GM12878 (cell line): ENCODE measurements around the gene TIRAP. TPM values are rescaled to one million over a fixed set of nuclear protein-coding genes. Genes with fewer than 3 reads are reported as not detected.

ENCODE experiments used
- ATAC-seq: fragments of 200-7000 bp; cut with Tn5 transposase; 3 replicates; pipeline ENCODE4 v1.9.1; 2020; ENCODE audit warnings: mild to moderate bottlenecking, moderate library complexity
- BruUV-seq: library from RNA; stranded (reverse); fragments of 400-500 nt; replicated peaks from 2 replicates; lab custom pipeline; 2021; lab: Mats Ljungman, UMichigan
- CTCF ChIA-PET: fragments of 300-600 bp; sonication (Branson Sonifier 250); formaldehyde crosslinking; extraction: SDS; loops from one replicate; lab custom pipeline; 2021; ENCODE audit warnings: inconsistent platforms; lab: Yijun Ruan, JAX
- POLR2A ChIA-PET: fragments of 350-600 bp; formaldehyde crosslinking; extraction: SDS; loops from one replicate; lab custom pipeline; 2021; ENCODE audit warnings: inconsistent platforms; lab: Charles Lee
- RAD21 ChIA-PET: fragments of 300-600 bp; sonication (Branson Sonifier 250); formaldehyde crosslinking; loops from one replicate; lab custom pipeline; 2023; ENCODE audit warnings: antibody characterized with exemption; ENCODE audit not compliant: unreplicated experiment; lab: Charles Lee
- SMC1A ChIA-PET: fragments of 300-600 bp; sonication (Branson Sonifier 250); formaldehyde crosslinking; loops from one replicate; lab custom pipeline; 2023; ENCODE audit not compliant: unreplicated experiment, uncharacterized antibody; lab: Charles Lee
- DNase-seq: peaks from one replicate; pipeline ENCODE4 v3.0.0-alpha.2; 2011; ENCODE audit warnings: low read depth, low spot score
- FAIRE-seq: peaks from 3 replicates; lab custom pipeline; 2011; peaks lifted over from hg19 to GRCh38; lab: Jason Lieb, UNC
- H2AFZ ChIP-seq: 2 replicates; pipeline ENCODE4 v1.6.0; 2011; ENCODE audit warnings: low read depth, low read length, control low read depth; ENCODE audit not compliant: control insufficient read depth
- H3K27ac ChIP-seq: 2 replicates; pipeline ENCODE4 v1.5.1; 2011; ENCODE audit warnings: control low read depth; ENCODE audit not compliant: control insufficient read depth, insufficient read depth
- H3K27me3 ChIP-seq, 2 experiments: replicated peaks in 1 of 2; 2 replicates each; pipeline versions ENCODE4 v1.6.0 to v1.6.1; 2011; ENCODE audit warnings: low read length in 1 of 2; ENCODE audit not compliant: control insufficient read depth in 2 of 2, insufficient read depth in 2 of 2
- H3K36me3 ChIP-seq, 2 experiments: 2 replicates each; pipeline ENCODE4 v1.5.1; 2011; ENCODE audit warnings: low read length in 1 of 2; ENCODE audit not compliant: control insufficient read depth in 2 of 2, insufficient read depth in 2 of 2
- H3K4me1 ChIP-seq: 2 replicates; pipeline ENCODE4 v1.6.1; 2011; ENCODE audit warnings: mild to moderate bottlenecking, low read length, moderate library complexity, mixed read lengths; ENCODE audit not compliant: control insufficient read depth, insufficient read depth
- H3K4me2 ChIP-seq: 2 replicates; pipeline ENCODE4 v1.6.0; 2011; ENCODE audit warnings: control low read depth; ENCODE audit not compliant: control insufficient read depth, insufficient read depth
- H3K4me3 ChIP-seq: fragments of 200-600 bp; sonication (generic); 2 replicates; pipeline ENCODE4 v1.5.1; 2016
- H3K79me2 ChIP-seq: 2 replicates; pipeline ENCODE4 v1.6.0; 2011; ENCODE audit warnings: low read length; ENCODE audit not compliant: control insufficient read depth, insufficient read depth
- H3K9ac ChIP-seq: 2 replicates; pipeline ENCODE4 v1.8.0; 2011; ENCODE audit warnings: low read length, control low read depth, mixed read lengths; ENCODE audit not compliant: control insufficient read depth, insufficient read depth
- H3K9me3 ChIP-seq: replicated peaks from 3 replicates; pipeline ENCODE4 v1.5.1; 2011; ENCODE audit warnings: mild to moderate bottlenecking, low read length; ENCODE audit not compliant: control insufficient read depth, insufficient read depth
- H4K20me1 ChIP-seq: 2 replicates; pipeline ENCODE4 v1.6.0; 2011; ENCODE audit not compliant: control insufficient read depth, insufficient read depth
- BHLHE40 ChIP-seq, 2 experiments: fragments of 450-650 bp in 1 of 2; IDR thresholded peaks; 2 replicates each; pipeline ENCODE4 v1.6.1; 2011 to 2017; ENCODE audit warnings: low read depth in 2 of 2, borderline replicate concordance in 1 of 2, improper control_type of control experiment in 1 of 2, low read length in 1 of 2, mild to moderate bottlenecking in 1 of 2
- EZH2 ChIP-seq: IDR thresholded peaks from 2 replicates; pipeline ENCODE4 v1.6.1; 2012; ENCODE audit warnings: low read depth, mild to moderate bottlenecking, control low read depth, inconsistent platforms, low read length, borderline replicate concordance; ENCODE audit not compliant: control insufficient read depth
- HCFC1 ChIP-seq: fragments of 150-350 bp; IDR thresholded peaks from 2 replicates; pipeline ENCODE4 v1.6.1; 2014; ENCODE audit warnings: low read length
- HDGF ChIP-seq: fragments of 450-650 bp; IDR thresholded peaks from 2 replicates; pipeline ENCODE4 v1.6.1; 2016; ENCODE audit warnings: antibody characterized with exemption
- IRF5 ChIP-seq: fragments of 450-650 bp; IDR thresholded peaks from 2 replicates; pipeline ENCODE4 v1.6.1; 2017; ENCODE audit warnings: borderline replicate concordance
- JUND ChIP-seq: IDR thresholded peaks from 2 replicates; pipeline ENCODE4 v1.6.1; 2012; ENCODE audit warnings: low read depth, mild to moderate bottlenecking, low read length, improper control_type of control experiment, moderate library complexity
- KLF5 ChIP-seq: fragments of 450-650 bp; IDR thresholded peaks from 2 replicates; pipeline ENCODE4 v1.6.1; 2014; ENCODE audit warnings: mild to moderate bottlenecking; ENCODE audit not compliant: partially characterized antibody
- MYB ChIP-seq: fragments of 150-350 bp; IDR thresholded peaks from 2 replicates; pipeline ENCODE4 v1.6.1; 2014; ENCODE audit warnings: mild to moderate bottlenecking, low read depth, low read length, borderline replicate concordance
- MYC ChIP-seq: IDR thresholded peaks from 2 replicates; pipeline ENCODE4 v1.6.1; 2011; ENCODE audit warnings: mild to moderate bottlenecking, low read length, moderate library complexity, inconsistent platforms; ENCODE audit not compliant: insufficient read depth, insufficient replicate concordance, insufficient read length, severe bottlenecking
- NFXL1 ChIP-seq: fragments of 450-650 bp; IDR thresholded peaks from 2 replicates; pipeline ENCODE4 v1.6.1; 2017; ENCODE audit warnings: antibody characterized with exemption, mild to moderate bottlenecking, borderline replicate concordance
- NR2F1 ChIP-seq: fragments of 450-650 bp; conservative IDR thresholded peaks from 2 replicates; pipeline ENCODE4 v1.6.1; 2017; ENCODE audit warnings: mild to moderate bottlenecking
- POLR2AphosphoS5 ChIP-seq: IDR thresholded peaks from 2 replicates; pipeline ENCODE4 v1.6.1; 2011; ENCODE audit warnings: mild to moderate bottlenecking, low read length, inconsistent platforms
- RB1 ChIP-seq: fragments of 450-650 bp; formaldehyde crosslinking; IDR thresholded peaks from 2 replicates; pipeline ENCODE4 v1.6.1; 2017; ENCODE audit warnings: mild to moderate bottlenecking, borderline replicate concordance
- RUNX3 ChIP-seq: IDR thresholded peaks from 2 replicates; pipeline ENCODE4 v1.6.1; 2012; ENCODE audit warnings: low read length, inconsistent platforms
- SMARCA5 ChIP-seq: fragments of 450-650 bp; IDR thresholded peaks from 2 replicates; pipeline ENCODE4 v1.6.1; 2017; ENCODE audit warnings: mild to moderate bottlenecking
- SP1 ChIP-seq: IDR thresholded peaks from one replicate; pipeline ENCODE4 v1.6.1; 2011; ENCODE audit warnings: low read depth, low read length
- WGBS: methylation state at CpG from one replicate; pipeline ENCODE4 v1.1.6; 2016; ENCODE audit warnings: low lambda C conversion rate; ENCODE audit not compliant: insufficient replicate concordance, insufficient coverage; ENCODE audit errors: missing lambda C conversion rate; 5-methylcytosine and 5-hydroxymethylcytosine counted together
- in situ Hi-C: fragments of 300-500 bp; cut with MboI; formaldehyde crosslinking; loops from 9 replicates; pipeline ENCODE4 v1.14.3; 2018; ENCODE audit warnings: mixed read lengths
- intact Hi-C: fragments of 100-400 bp; cut with micrococcal nuclease; formaldehyde crosslinking; loops from one replicate; pipeline ENCODE4 v1.14.2; 2022; ENCODE audit not compliant: unreplicated experiment
- polyA plus RNA-seq, 11 experiments: library from polyadenylated mRNA; depleted of rRNA in 4 of 11; unstranded in 6 of 11; stranded (reverse) in 5 of 11; fragments of >200 nt; fragmentation: Nextera tagmentation in 4 of 11; fragmentation: Illumina TruSeq in 1 of 11; extraction: Ambion mirVana in 4 of 11; extraction: Trizol in 1 of 11; gene quantifications; 1 replicate in 1 of 11; 2 replicates in 10 of 11; pipeline versions ENCODE4 v1.2.1 to v1.2.3, GENCODE V29; 2011 to 2016; ENCODE audit warnings: inconsistent platforms in 2 of 11, missing spikeins in 2 of 11, low read depth in 1 of 11
- total RNA-seq, 4 experiments: library from RNA; depleted of rRNA in 3 of 4; stranded (reverse); fragments of >200 nt in 3 of 4; fragmentation: Illumina TruSeq in 1 of 4; extraction: Trizol in 1 of 4; gene quantifications; 2 replicates each; pipeline versions ENCODE4 v1.2.1 to v1.2.3, GENCODE V29; 2013 to 2021
- TF ChIP-seq, protein P1 (sequence below): fragments of 450-650 bp; IDR thresholded peaks from 2 replicates; pipeline ENCODE4 v1.6.1; 2017; ENCODE audit warnings: mild to moderate bottlenecking, low read depth, inconsistent platforms; ENCODE audit not compliant: poor library complexity, severe bottlenecking
- TF ChIP-seq, protein P2 (sequence below): fragments of 450-650 bp; IDR thresholded peaks from 2 replicates; pipeline ENCODE4 v1.6.1; 2014; ENCODE audit warnings: mild to moderate bottlenecking

The TIRAP gene
- total and polyA plus RNA-seq, 10 of the 15 experiments (the other 5 are each of a cell fraction or from before 2014, with no cell fraction given): 0.76 to 9.9 (median 4.7) TPM

DNA sequence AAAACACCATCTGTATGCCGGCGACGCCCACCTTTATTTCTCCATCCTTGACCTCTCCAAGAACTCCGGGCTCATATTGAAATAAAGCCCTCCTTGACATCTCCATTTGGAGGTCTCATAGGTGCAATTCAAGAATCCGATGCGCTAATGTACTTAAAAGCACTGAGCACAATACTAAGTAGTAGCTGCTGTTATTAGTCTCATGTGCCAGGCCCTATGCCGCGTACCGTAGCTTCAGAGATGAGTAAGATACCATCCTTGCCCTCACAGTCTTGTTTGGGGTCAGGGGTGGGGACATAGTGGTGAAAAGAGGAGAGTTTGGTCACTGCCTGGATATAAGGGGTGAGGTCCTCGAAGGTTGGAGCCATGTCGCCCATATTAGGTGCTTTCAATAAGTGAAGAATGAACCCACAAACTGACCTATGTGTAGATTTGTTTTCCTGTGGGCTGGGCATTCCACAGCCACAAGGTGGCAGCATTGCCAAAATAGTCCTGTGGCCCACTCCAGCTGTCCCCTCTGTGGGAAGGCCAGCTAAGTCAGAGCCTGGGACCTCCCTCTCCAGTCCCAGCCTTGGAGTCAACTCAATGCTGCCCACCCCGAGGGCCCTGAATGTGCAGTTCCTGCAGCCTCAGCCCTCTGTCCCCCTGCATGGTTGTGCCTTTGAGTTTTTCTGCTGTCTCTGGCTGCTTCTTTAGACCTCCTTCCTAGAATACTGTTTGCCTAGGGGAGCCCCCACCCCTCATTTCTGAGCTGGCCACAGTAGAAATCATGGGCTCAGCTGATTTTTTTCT is 27.5 kb downstream of the TIRAP start:
- no peaks in the 10 kb centered on the region for H4K20me1 ChIP-seq
- peak overlapping the region; percentile 18; the same call in 1 of the 2 replicates for H3K4me2 ChIP-seq
- SMC1A ChIA-PET: interaction anchor here (0.8 to 6.5 kb wide), 19 partner anchors 9 to 1033 kb away, joined by 3 to 78 read pairs (median 5); partner anchors contain the start of gene ST3GAL4
- peaks cover 1 to 16% of the 10 kb centered on the region in 2 experiments for H3K36me3 ChIP-seq
- no peak overlapping the region for H3K27ac ChIP-seq
- FAIRE-seq (peak; percentile 7), ATAC-seq (peak; percentile 74), DNase-seq (no peak)
- no peak overlapping the region for H3K4me3 ChIP-seq
- no TSS peak for BruUV-seq
- no peaks in the 10 kb centered on the region; the same call in none of the 3 replicates for H3K9me3 ChIP-seq
- RAD21 ChIA-PET: interaction anchor here (0.7 to 3.0 kb wide), 20 partner anchors 9 to 1035 kb away, joined by 3 to 36 read pairs (median 4); partner anchors contain the start of gene ST3GAL4
- CTCF ChIA-PET: interaction anchor here (0.6 to 10.0 kb wide), 42 partner anchors 8 to 764 kb away, joined by 3 to 232 read pairs (median 4); partner anchors contain the start of genes FOXRED1, SRPRA and ST3GAL4
- peaks cover 44% of the 10 kb centered on the region for H3K4me1 ChIP-seq
- H3K27me3 ChIP-seq: no peaks in the 10 kb centered on the region
- intact Hi-C loops: loop anchor here (1.0 to 10.0 kb wide), 7 partner anchors 44 to 674 kb away; partner anchors contain the start of gene ST3GAL4
- 70% methylated on average over 12 of the region's 12 CpGs for WGBS
- in situ Hi-C loops: no loop called here
- POLR2A ChIA-PET: interaction anchor here (1.0 to 1.7 kb wide), 3 partner anchors 10 to 170 kb away, joined by 3 to 5 read pairs (median 5); no protein-coding TSS in a partner anchor
- peaks cover 12% of the 10 kb centered on the region for H3K79me2 ChIP-seq
- H3K9ac ChIP-seq: no peak overlapping the region
- no peak overlapping the region for H2AFZ ChIP-seq
- TF ChIP-seq NR2F1 (peak; percentile 32; the same call in 1 of the 2 replicates), JUND (no peak), SP1 (no peak), RB1 (no peak), KLF5 (no peak), HCFC1 (no peak), IRF5 (no peak), RUNX3 (peak; percentile 58), MYB (no peak), BHLHE40 (IDR thresholded peaks at IDR 0.05; ENCODE audit: borderline replicate concordance in 1 of 2, low read depth in 2 of 2, low read length in 1 of 2) (peak in 1 of 2 experiments; percentile 16; a peak in 1 of 4 replicates), NFXL1 (no peak), POLR2AphosphoS5 (no peak), MYC (no peak), EZH2 (no peak), HDGF (0 out of 2 replicates have a peak, but pooled peaks have one; percentile 19), SMARCA5 (0 out of 2 replicates have a peak, but pooled peaks have one; percentile 23)
- TF ChIP-seq, protein P1, sequence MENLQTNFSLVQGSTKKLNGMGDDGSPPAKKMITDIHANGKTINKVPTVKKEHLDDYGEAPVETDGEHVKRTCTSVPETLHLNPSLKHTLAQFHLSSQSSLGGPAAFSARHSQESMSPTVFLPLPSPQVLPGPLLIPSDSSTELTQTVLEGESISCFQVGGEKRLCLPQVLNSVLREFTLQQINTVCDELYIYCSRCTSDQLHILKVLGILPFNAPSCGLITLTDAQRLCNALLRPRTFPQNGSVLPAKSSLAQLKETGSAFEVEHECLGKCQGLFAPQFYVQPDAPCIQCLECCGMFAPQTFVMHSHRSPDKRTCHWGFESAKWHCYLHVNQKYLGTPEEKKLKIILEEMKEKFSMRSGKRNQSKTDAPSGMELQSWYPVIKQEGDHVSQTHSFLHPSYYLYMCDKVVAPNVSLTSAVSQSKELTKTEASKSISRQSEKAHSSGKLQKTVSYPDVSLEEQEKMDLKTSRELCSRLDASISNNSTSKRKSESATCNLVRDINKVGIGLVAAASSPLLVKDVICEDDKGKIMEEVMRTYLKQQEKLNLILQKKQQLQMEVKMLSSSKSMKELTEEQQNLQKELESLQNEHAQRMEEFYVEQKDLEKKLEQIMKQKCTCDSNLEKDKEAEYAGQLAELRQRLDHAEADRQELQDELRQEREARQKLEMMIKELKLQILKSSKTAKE: peak; percentile 19
- TF ChIP-seq, protein P2, sequence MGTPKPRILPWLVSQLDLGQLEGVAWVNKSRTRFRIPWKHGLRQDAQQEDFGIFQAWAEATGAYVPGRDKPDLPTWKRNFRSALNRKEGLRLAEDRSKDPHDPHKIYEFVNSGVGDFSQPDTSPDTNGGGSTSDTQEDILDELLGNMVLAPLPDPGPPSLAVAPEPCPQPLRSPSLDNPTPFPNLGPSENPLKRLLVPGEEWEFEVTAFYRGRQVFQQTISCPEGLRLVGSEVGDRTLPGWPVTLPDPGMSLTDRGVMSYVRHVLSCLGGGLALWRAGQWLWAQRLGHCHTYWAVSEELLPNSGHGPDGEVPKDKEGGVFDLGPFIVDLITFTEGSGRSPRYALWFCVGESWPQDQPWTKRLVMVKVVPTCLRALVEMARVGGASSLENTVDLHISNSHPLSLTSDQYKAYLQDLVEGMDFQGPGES: no peak
